ENCODE data around the gene GCN1.
"Not testable (repeated sequence)": the region's sequence is repeated elsewhere in the genome, so short reads cannot be mapped to it uniquely, and the experiment has no call there.

Gene GCN1, protein sequence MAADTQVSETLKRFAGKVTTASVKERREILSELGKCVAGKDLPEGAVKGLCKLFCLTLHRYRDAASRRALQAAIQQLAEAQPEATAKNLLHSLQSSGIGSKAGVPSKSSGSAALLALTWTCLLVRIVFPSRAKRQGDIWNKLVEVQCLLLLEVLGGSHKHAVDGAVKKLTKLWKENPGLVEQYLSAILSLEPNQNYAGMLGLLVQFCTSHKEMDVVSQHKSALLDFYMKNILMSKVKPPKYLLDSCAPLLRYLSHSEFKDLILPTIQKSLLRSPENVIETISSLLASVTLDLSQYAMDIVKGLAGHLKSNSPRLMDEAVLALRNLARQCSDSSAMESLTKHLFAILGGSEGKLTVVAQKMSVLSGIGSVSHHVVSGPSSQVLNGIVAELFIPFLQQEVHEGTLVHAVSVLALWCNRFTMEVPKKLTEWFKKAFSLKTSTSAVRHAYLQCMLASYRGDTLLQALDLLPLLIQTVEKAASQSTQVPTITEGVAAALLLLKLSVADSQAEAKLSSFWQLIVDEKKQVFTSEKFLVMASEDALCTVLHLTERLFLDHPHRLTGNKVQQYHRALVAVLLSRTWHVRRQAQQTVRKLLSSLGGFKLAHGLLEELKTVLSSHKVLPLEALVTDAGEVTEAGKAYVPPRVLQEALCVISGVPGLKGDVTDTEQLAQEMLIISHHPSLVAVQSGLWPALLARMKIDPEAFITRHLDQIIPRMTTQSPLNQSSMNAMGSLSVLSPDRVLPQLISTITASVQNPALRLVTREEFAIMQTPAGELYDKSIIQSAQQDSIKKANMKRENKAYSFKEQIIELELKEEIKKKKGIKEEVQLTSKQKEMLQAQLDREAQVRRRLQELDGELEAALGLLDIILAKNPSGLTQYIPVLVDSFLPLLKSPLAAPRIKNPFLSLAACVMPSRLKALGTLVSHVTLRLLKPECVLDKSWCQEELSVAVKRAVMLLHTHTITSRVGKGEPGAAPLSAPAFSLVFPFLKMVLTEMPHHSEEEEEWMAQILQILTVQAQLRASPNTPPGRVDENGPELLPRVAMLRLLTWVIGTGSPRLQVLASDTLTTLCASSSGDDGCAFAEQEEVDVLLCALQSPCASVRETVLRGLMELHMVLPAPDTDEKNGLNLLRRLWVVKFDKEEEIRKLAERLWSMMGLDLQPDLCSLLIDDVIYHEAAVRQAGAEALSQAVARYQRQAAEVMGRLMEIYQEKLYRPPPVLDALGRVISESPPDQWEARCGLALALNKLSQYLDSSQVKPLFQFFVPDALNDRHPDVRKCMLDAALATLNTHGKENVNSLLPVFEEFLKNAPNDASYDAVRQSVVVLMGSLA (N-terminal part only)

DNA sequence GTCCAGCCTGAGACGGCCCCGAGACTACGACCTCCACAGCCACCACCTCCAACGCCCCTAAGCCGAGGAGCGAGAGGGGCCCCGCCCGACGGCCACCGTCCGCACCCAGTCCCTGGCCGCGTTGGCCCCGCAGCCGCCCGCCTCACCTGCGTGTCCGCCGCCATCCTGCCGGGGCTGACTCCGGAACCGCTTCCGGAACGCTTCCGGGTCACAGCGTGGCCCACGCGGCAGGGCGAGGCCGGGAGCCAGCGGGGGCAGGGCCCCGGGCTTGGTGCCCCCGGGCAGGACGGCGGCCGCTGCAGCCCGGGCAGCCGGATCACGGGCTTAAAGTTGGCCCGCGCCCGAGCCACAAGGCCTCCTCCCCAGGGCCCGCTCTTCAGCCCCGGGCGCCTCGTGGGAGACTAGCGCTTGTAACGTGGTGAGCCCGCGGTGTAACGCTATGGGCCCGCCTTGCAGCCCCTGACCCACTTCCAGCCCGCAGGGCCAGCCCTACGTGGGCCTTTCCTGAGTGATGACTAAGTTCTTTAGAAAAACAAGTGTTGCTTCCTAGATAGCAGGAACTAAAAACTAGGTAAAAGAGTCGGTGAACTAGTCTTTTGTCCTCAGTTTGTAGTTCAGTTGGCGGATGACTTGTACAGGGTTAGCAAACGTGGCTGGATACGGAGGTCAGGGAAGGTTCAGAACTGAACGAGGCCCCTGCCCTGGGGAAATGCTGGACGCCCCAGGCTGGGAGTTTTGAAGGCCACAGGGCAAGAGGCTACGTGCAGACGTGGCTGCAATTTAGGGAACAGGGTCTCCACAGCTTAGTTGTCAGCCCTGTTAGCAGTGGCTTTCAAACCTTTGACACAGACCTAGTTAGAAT lies at the start of gene GCN1:
Gene GCN1, minus strand, starts transcription at position 182 of the 862 bp plus-strand sequence. Its CDS starts 18 bp downstream, at position 164.
- peak; percentile 55 to 69 for DNase-seq

DNA sequence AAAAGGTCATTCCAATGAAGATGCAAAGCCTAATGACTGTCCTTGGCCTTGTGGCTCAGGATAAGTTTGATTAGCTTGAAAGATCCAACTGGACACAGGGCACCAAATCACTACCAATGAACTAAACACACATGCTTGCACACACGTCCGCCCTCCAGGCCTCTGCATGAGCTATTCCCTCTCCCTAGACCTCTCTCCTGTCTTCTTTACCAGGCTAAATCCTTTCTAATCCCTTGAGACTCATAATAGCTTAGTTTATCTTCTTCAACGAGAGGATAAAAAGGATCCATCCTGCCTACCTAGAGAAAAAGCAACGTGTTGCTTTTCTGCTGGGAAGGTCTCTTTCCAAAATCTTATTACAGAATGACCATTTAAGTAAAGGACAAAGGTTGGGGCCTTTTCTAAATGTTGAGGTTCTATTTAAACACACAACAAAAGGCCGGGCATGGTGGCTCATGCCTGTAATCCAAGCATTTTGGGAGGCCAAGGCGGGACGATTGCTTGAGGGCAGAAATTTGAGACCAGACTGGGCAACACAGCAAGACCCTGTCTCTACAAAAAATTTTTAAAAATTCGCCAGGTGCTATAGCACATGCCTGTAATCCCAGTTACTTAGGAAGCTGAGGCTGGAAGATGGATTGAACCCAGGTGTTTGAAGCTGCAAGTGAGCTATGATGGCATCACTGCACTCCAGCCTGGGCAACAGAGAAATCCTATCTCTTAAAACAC lies 48.6 kb upstream of the GCN1 start:
- DNase-seq, result no peak

DNA sequence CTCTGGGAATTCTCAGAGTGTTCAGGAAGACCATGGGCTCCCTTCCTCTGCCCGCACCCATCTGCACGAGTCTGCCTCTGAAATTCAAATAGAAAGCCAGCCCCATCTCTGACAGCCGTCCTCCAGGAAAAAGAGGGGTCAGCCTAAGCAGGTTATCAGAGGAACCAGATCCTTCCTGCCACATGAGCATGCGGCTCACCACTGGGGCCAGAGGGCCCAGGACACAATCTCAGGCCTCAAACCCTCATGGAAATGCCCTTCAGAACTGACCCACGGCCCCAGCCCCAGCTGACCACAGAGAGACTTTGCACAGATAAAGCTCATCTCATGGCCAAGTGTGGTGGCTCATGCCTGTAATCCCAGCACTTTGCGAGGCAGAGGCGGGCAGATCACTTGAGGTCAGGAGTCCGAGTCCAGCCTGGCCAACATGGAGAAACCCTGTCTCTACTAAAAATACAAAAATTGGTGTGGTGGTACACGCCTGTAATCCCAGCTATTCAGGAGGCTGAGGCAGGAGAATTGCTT lies 47.8 kb upstream of the GCN1 start:
- DNase-seq, result no peak

DNA sequence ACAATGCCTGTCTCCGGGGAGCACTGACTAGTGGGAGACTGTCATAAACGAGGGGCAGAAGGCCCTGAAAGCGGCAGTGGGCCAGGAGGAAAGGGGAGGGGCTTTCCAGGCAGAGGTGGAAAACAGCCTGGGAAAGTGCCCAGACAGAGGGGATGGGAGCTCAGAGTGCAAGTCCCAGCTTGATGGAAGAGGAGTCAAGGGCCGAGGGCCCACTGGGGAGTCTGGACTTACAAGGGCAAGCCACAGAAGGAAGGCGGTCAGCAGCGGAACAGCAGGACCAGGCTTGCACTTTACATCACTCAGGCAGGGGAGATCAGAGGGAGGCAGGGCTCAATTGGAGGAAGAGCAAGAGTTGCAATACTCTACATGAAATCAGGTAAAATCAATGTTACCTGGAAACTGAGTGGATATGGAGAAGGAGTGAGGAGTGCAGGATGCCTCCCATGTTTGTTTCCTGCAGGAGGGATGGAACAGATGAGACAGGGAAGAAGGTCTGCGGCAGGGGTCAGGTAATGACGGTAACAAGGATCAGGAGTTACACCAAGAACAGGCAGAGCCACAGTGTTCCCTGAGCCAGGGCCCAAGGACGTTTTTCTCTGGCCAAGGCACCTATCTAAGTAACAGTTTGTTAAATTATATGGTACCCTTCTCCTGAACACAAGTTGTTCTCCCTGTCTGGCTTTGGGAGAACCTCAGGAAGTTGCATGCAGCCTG lies 47.2 kb upstream of the GCN1 start:
- DNase-seq, result no peak

DNA sequence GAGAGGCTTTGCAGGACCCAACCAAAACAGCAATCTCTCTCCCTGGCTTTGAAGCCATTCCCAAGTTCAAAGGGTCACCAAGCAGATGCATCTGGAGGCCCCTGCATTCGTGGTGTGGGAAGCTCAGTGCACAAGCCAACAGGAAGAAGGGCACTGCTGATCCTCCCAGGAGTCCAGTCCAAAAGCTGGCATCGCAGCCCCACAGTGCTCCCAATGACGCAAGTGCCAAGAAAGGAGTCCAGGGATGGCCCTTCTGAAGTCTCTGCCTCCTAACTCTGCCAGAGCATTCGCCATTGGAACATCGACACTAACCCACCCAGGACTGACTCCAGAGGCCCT lies 45.9 kb upstream of the GCN1 start:
- DNase-seq, result no peak

DNA sequence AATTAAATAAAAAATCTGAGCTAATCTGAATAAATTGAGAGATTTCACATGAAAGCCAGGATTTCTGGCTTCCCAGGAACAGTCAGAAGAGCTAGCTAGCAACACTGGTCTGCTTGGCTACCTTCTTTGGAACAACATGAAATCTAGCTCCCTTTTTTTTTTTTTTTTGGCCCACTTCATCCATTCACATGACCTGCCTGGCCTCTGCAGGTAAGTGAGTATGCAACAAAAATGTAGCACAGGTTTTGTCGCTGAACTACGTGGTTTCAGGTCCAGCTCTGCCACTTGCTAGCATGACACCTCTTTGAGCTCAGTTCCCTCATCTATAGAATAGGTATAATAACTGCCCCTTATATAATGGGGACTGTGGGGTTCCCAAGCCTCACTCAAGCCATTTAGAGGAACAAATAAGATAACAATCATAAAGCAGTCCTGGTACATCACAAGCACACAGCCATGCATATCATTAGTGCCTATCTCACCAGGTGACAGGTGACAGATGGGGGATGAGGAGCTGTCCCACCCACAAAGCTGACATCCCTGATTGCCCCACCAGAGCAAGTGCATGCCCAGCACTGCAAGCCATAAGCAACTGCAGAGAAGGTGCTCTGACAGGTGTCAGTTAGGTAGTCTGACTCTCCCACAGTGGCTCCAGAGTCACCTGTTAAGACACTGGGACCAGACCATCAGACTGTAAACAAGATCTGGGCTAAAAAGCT lies 45.4 kb upstream of the GCN1 start:
- DNase-seq, result no peak

DNA sequence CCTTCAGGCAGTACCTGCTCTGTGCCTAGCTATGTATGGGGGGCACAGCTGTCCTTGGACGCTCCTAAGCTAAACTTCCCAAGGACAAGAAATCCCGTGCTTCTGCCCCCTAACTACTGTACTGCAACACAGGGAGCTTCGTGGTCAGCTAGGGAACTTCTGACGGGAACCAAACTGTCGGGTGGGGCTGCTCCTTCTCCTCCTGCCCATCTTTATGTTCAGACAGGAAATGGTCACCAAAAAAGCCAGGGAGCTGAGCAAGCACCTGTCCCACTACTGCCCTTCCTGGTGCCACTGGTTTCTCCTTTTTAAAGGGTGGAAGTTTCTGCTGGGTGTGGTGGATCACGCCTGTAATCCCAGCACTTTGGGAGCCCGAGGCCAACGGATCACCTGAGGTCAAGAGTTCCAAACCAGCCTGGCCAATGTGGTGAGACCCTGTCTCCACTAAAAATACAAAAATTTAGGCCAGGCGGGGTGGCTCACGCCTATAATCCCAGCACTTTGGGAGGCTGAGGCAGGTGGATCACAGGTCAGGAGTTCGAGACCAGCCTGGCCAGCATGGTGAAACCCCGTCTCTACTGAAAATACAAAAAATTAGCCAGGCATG lies 44.4 kb upstream of the GCN1 start:
- DNase-seq, result no peak

DNA sequence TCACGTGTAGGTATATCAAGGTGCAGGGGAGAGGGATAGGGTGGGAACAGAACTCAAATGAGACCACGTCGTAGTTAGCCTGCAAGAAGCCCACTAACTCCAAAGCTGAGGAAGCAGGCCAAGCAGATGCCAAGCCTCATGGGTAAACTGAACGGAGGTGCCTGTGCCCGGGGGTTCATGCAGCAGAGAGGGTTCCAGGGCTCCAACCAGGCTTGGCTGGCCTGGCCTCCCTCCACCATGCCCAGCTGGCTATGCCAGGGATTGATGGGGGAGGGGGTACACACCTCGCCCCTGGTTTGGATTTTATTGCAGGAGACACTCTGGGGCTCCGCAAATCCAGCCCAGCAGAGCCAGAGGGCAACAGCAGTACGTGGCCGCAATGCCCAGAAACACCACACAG lies 43.7 kb upstream of the GCN1 start:
- DNase-seq, result no peak

DNA sequence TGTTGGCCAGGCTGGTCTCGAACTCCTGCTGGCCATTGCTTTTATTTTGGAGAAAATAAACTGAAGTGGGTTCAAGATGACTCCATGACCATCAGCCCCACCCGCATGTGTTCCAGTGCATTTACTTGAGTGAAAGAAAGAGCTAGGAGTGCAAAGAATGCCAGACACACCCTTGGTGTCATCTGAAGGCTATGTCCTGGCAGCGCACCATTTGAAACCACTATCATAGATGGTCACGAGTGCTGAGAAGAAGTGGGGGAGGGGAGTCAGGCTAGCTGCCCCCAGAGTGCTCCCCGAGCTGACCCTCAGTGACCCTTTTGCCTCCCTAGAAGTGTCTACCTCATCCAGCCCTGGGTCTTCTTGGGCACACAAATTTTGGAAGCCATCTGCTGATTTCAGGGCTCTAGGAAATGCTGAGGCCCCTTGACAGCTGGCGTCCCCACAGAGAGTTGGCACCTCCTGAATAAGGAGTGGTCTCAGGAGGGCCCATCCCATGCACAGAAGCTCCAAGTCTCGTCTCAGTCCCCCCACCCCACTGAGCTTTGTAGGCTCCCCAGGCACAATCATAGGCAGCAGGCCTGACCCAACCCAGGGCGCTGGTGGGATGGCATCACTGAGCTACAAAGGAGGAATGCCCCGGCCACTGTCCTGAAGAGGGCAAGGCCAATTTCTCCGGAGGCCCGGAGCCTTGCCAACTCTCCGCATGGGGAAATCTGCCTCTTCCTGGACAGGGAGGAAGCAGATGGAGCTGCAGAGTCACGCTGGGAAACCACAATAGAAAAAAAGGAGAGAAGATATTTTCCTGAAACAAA lies 43.1 kb upstream of the GCN1 start:
- DNase-seq, result peak; percentile 18 to 70

DNA sequence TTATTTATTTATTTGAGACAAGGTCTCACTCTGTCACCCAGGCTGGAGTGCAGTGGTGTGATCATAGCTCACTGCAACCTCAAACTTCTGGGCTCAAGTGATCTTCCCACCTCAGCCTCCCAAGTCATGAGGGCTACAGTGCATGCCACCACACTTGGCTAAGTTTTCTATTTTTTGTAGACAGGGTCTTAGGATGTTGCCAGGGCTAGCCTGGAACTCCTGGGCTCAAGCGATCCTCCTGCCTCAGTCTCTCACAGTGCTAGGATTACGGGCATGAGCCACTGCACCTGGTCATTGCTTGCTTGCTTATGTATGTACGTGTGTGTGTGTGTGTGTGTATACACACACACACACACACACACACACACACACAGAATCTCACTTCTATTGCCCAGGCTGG lies 42.3 kb upstream of the GCN1 start:
- not testable (repeated sequence) for DNase-seq

DNA sequence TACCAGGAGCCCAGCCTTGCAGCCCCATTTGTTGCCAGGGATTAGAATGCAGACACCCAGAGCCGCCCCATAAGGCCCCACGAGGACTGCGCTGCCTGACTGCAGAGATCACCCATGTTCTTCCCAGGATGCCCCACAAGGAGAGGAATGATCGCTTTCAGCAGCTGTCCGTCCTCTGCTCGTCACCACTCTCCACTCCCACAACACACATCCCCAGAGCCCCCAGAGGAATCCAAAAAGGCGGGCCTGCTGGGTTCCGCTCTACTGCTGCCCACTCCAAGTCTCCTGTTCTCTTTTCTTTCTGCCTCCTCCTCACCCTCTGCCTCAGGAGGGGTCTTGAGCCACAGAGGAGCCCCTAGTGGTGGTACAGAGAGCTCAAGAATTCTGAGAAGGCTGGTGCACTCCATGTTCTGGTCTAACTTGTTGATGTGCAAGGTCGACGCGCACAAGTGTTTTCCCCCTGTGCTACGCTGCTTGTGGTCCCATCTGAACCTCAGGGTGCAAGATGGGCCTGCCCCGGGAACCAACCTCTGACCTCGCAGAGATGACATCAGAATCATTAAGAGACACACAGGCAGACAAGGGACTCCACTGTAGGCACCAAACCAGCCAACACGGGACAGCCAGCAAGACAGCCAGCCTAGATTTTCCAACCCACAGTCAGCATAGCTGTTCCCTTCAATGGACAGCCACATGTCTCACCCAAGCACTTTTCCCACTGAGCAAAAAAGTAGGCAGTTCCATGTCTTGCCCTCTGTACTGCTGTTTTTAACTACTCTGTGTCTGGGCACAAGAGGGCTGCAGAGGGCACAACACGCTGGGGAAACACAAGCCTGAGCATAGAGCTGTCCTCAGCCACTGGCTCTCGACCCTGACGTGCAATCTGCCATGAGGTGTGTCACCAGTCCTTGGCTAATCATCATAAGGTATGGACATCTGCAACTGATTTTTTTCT lies 41.1 kb upstream of the GCN1 start:
- no peak for DNase-seq

DNA sequence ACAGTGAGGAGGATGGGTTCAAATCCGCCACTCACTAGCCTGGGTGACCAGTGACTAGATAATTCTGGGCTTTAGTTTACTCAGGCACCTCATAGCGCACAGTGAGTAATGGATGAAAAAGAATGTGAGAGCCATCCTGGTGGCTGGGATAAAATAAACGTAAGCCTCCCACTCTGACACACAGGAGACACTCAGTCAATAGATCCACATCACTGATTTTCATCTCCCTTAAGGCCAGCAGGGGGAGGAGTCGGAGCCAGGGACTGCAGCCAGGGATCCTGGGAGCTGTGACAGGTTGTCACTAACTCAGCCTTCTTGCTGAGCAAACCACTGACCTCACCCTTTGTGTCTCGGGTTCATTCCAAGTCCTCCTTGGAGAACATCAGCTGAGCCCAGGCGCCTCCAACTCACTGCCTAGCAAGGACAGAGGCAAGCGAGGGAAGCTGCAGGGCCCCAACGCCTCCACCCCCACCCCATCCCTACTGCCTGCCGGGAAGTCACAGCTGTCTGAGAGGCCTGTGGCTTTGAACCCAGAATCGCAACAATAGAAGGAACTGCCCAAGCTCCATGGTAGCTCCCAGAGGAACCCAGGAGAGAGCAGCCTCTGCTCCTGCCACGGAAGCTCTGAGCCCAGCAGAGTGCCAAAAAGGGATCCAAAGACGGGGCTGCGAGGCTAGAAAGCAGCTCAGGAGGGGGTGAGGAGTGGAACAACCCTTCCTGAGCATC lies 40.3 kb upstream of the GCN1 start:
- peak; percentile 80 to 84 for DNase-seq

DNA sequence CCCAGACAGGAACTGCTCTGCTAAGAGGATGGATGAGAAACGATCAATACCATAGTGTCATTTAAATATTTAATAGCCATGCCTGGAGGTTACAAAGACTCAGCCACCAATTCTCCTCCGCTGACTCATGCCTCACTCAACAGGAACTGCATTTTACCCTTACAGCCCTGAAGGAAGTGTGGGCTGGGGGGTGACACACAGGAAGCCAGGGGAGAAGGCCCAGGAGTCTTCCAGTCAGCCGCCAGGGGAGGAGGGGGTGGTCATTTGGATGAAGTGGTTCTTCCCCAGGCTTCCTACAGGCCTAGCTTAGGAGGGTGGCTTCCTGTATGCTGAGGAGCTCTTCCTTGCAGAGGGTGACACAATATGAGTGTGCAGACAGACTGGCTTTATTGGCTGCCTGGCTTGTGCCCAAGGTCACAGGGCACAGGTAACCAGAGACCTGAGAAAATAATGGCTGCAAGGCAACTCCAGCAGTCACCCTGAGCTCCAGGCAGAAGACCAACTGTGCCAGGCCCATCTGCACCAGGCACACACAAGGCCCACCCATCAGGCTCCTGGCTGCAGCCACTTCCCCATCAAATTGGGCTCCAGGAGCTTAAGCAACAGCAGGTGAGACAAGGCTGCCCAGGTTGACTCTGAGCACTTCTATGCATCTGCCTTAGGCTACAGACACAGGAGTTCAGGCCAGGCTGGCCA lies 36.9 kb upstream of the GCN1 start:
- DNase-seq, result peak; percentile 98 to 99

DNA sequence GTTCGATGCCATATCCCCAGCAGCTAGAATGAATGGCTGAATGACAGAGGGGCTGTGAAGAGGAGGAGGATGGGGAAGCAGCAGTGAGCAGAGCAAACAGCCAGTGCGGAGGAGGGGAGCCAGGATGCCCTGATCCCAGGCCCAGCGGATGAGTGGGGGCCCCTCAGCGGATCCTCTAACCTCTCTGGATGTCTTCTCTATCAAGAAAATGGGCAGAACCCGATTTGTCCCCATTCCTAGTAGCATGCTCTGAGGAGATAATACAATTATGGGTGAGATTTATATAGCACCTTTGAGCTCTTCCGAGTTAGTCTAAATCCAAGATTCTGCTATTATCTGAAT lies 36.4 kb upstream of the GCN1 start:
- no peak for DNase-seq

DNA sequence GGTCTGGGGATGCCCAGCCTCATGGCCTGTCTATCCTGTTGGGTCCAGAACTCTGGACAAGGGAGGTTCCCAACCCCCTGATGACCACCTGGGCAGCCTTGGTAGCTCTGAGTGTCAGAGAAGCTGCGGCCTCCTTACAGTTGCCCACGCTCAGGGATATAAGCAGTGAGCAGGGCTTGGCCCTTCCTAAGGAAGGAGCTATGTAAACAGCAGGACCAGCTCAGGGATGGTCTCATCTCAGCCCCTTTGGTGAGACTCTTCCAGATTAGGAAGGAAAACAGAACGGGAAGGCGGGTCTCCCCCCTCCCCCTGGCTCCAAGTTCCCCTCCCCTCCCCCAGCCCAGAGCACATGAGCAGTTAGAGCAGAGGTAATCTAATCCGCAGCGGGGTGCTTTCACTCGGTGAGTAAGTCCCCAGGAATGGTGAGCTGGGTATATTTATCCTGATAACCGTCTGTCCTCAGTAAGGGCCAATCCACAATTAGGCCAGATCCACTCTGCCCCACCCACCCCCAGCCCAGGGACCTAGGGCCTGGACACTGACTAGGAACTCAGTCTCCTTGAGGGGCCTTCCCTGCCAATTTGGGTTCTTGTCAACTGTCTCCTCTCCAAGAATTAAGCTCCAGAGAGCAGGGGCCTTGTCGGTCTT lies 35.9 kb upstream of the GCN1 start:
- peak; percentile 90 to 95 for DNase-seq

All from SW 1271 (cell line).